Superior temporal gyrus (tissue), 1 donor: ENCODE data around the gene CDCP1.
A peak's percentile ranks its signal among the peaks of the same experiment; 100 is the strongest.
"Not testable (repeated sequence)": the region's sequence is repeated elsewhere in the genome, so short reads cannot be mapped to it uniquely, and the experiment has no call there.

Experiments used
- DNase-seq: peaks from one replicate; pipeline ENCODE4 v3.0.0-alpha.2; 2016; ENCODE audit errors: extremely low spot score

Gene CDCP1

GRCh38 chr3:45055411-45056143 is 90.6 kb downstream of the CDCP1 start:
- no peak for DNase-seq

DNA sequence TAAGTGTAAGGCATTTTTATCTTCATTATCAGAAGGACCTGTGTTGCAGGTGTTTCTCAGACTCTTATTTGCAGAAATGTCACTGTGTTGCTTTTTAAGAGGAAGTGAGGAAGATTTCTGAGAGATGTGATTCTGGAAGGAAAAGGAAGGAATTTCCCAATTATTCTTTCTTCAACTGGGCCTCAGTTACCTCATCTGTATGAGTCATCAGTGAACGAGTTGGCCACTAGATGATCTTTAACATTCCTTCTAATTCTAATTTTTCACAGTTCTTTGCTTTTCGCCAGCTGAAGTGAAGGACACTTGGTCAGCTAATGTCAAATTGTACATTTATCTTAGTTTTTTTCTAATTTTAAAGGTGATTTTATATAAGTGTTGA is 91.2 kb downstream of the CDCP1 start:
- no peak for DNase-seq

GRCh38 chr3:45054196-45054857 is 91.9 kb downstream of the CDCP1 start:
- no peak for DNase-seq

DNA sequence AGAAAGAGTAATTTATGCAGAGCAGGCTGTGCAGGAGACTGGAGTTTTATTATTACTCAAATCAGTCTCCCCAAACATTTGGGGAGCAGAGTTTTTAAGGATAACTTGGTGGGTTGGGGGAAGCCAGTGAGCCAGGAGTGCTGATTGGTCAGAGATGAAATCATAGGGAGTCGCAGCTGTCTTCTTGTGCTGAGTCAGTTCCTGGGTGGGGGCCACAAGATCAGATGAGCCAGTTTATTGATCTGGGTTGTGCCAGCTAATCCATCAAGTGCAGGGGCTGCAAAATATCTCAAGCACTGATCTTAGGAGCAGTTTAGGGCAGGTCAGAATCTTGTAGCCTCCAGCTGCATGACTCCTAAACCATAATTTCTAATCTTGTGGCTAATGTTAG is 92.4 kb downstream of the CDCP1 start:
- not testable (repeated sequence) for DNase-seq

- DNase-seq, result no peak
These were observed 94.5 kb downstream of the CDCP1 start for GRCh38 chr3:45051685-45052084.

DNA sequence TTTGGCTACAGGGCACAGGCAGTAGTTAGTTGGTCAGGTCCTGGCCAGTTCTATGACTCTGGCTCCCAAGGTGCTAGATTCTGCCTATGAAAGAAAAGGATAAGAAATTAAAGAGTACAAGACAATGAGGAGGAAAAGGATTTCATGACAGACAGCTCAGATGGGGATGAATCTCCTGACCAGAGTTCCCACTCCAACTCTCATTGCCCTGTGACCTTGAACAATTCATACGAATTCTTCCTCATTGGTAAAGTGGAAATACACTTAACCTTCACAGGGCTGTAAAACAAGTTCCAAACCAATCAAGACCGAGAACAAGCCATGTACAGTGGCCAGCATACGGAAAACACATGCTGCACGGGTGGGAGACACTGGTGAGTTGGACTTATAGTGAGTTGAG is 96.4 kb downstream of the CDCP1 start:
- no peak for DNase-seq

DNA sequence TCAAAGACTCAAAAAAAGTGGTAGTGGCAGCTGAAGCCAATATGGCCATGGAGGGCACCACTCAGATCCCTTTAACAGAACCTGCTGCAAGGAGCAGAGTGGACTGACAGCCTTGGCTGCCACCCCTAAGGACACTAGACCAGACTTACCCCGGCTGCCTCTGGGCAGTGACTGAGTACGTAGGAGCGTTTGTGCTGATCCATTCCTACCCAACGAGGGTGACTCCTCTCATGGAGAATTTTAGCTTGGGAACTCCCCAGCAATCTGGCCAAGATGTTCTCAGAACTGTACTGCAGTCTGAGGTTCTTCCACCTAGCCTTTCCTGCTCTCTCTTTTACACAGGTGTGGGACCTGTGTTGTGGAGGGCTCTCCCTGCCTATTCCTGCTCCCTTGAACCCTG is 97.9 kb downstream of the CDCP1 start:
- DNase-seq, result no peak

DNA sequence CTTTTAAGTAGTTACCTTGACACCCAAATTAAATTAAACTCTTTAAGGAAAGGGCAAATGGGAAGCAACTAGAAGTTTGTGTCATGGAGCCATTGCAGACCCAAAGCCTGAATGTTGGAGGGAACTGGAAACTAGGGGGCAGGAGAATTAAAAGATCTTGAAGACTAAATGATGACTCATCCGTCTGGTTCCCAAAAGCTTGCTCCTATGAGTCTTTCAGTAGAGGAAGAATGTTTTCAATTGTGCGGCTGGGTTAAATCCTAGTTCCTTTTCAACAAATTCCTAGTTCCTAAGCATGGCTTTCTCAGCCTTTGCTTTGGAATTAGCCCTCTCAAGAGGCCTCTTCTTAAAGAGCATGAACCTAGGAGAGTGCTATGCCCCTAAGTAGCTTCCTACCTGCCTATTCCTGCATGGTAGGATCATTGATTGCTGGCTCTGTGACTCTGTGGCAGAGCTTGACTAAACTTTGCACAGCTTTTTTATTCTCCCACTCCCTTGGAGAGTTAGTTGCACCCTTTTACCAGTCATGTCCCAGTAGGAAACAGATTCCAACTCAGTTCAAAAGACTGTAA is 102.4 kb downstream of the CDCP1 start:
- DNase-seq, result no peak

DNA sequence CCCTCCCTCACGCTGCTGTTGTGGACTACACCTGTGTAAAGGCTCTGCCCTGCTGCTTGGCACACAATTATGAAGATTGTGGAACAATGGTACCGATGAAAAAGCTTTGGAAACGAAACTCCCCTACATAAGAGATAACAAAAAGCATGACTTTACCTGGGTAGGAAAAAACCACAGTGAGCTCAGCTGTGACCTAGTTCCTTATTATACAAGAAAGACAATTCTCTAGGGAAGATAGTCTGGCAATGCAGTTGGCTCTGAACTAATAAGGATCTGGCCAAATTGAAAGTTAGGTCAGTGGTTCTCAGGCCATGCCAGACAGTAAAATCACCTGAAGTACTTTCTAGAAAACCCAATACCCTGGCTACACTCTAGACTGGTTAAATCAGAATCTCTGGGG is 104.0 kb downstream of the CDCP1 start:
- DNase-seq, result no peak

- DNase-seq, result no peak
These were observed 104.5 kb downstream of the CDCP1 start for GRCh38 chr3:45041666-45042065.

- DNase-seq, result peak; percentile 98
These were observed 108.3 kb downstream of the CDCP1 start for GRCh38 chr3:45037720-45038455.

DNA sequence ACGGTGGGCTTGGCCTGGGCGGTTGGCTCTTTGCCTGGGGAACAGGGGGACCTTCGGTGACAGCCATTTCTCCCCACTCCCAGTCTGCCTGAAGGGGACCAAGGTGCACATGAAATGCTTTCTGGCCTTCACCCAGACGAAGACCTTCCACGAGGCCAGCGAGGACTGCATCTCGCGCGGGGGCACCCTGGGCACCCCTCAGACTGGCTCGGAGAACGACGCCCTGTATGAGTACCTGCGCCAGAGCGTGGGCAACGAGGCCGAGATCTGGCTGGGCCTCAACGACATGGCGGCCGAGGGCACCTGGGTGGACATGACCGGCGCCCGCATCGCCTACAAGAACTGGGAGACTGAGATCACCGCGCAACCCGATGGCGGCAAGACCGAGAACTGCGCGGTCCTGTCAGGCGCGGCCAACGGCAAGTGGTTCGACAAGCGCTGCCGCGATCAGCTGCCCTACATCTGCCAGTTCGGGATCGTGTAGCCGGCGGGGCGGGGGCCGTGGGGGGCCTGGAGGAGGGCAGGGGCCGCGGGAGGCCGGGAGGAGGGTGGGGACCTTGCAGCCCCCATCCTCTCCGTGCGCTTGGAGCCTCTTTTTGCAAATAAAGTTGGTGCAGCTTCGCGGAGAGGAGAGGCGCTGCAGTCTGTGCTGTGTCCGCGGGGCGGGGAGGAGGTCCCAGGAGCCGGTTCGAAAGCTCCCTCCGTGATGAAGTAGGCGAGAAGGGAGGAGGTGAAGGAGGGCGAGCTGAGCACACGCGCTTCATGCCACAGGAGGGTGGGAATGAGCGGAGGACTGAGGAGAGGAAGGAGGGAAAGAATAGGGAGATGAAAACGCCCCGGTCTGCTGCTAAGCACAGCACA is 110.5 kb downstream of the CDCP1 start:
- DNase-seq, result peak; percentile 30

- DNase-seq, result no peak
These were observed 111.4 kb downstream of the CDCP1 start for GRCh38 chr3:45034612-45035252.

DNA sequence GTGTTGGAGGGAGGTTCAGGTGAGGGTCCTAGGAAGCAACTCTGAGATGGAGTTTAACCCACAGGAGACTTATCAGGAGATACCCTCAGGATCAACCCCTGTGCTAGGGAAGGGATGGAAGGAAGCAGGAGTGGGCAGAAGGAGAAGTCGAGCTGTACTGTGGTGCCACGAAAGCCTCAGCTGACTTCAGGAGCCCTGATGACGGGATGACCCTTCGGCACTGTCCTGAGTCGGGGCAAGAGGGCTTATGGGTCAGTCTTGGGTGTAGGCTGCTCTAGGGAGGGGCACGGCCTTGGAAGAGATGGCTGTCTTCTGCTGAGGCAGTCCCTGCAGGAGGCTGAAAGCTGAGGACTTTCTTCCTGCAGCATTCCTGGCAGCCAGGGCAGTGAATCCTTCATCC is 112.4 kb downstream of the CDCP1 start:
- no peak for DNase-seq
